ENCODE data around the gene PLA2G6.
"Not testable (repeated sequence)": the region's sequence is repeated elsewhere in the genome, so short reads cannot be mapped to it uniquely, and the experiment has no call there.

The PLA2G6 gene

GRCh38 chr22:38187413-38188212 lies 6.0 kb upstream of the PLA2G6 start:
- DNase-seq = no peak

GRCh38 chr22:38186429-38186828 lies 4.8 kb upstream of the PLA2G6 start:
- no peak for DNase-seq

GRCh38 chr22:38184788-38185187 lies 3.2 kb upstream of the PLA2G6 start:
- DNase-seq = no peak

DNA sequence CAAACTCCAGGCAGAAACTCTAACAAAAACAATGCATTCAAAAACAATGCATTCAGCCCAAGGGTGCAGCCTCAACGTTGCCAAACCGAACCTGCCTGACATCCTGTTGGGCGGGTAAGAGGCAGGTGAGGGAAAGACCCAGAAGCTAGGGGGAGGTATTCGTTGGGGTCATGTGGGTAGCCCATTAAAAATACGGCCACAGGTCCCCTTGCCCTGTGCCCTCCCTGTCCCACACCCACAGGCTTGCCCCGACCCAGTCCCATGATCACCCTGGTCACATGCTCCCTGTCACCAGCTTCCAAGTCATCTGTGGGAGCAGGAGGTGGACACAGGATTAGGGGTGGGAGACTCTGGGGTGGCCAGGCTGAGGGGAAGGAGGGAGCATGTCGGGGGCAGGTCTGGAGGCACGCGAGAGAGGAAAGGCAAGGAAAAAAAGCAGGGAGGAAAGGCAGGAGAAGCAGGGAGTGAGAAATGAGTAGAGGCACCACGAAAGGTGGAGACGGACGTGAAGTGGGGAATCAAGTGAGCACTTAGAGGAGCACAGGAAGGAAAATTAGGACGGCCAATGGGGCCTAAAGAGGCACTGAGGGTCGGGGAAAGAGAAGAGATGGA lies 683 bp downstream of the PLA2G6 start:
- DNase-seq = no peak

GRCh38 chr22:38178605-38178937 lies 3.1 kb downstream of the PLA2G6 start:
- DNase-seq = not testable (repeated sequence)

- DNase-seq = no peak
Measured at GRCh38 chr22:38177926-38178604, 3.6 kb downstream of the PLA2G6 start.

- DNase-seq = not testable (repeated sequence)
Measured at GRCh38 chr22:38177571-38177925, 4.1 kb downstream of the PLA2G6 start.

GRCh38 chr22:38177044-38177443 lies 4.6 kb downstream of the PLA2G6 start:
- DNase-seq = no peak

DNA sequence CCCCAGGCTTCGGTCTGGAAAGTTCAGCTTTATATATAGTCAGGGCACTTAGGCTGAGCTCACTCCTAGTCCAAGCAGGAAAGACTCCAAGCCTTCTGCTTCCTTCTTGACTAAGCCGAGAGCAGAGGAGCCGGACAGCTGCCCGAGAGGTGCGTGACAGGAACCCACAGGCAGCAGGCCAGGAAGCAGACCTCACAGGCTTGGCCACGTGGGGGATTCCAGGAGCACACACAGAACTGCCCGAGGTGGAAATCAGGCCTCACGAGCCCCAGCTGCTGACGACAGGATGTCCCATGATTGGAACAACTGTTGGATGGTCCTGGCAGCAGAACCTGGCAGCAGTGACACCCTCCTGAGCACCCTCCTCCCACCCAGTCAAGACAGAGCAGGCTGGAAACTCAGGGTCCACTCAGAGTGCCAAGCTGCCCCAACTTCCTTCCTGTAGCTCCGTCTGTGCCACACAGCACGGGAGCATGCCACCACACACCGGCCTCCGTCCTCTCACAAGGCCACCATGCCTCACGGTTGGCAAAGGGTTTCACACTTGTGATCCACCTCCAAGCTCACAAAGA lies 5.4 kb downstream of the PLA2G6 start:
- no peak for DNase-seq

GRCh38 chr22:38175206-38176118 lies 6.2 kb downstream of the PLA2G6 start:
- no peak for DNase-seq

GRCh38 chr22:38174626-38175025 lies 7.0 kb downstream of the PLA2G6 start:
- DNase-seq = no peak

GRCh38 chr22:38173641-38173906 lies 8.1 kb downstream of the PLA2G6 start:
- DNase-seq = no peak

DNA sequence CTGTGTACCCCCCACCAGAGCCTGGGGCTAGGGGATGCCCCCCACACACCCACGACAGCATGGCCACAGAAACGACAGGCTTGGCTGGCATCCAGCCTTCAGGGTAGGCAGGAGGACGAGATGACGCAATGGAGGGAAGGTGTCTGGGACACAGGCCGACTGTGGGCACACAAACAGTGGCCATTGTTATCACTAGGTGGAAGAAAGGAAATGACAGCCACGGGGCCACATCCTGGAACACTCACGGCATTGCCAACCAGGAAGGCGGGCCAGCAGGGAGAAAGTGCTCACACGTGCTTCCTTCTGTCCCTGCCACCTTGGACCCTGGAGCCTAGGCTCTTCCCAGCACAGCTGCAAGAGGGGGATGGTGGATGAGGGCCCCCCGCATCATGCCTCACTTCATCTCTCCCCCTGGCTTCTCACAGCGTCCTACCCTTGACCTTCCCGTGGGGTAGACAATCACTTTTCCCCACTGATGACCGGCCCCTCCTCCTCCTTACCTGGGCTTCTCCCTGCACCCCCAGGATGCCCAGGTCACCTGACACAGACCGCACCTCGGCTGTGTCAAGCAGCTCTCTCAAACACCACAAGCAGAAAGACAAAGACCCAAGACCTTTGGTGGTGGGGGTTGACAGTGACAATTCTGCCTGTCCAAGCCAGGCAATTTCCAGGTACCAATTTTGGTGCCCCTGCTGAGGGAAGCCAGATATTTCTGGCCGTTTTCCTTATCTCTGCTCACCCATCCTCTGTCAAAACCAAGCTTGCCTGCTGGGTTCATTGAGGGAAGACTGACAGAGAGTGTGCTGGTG lies 8.6 kb downstream of the PLA2G6 start:
- DNase-seq = no peak

GRCh38 chr22:38171927-38172831 lies 9.5 kb downstream of the PLA2G6 start:
- DNase-seq = no peak

DNA sequence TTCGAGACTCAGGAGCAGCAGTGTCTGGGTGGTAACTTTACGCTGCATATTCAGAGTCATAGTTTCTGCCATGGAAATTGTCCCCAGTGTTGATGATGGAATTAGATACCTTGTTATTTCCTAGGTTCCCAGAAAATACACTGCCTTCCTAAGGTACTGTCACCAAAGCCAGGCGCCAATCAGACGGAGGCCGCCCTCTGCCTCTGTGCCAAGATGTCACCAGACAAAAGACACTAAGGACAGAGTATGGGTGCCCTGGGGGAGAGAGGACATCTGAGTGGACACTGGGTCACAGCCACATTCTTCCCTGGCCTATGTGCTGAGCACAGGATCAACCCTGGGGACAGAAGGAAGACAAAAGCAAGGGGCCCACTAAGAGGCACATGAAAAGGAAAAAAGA lies 11.2 kb downstream of the PLA2G6 start:
- DNase-seq = no peak

GRCh38 chr22:38169116-38169515 lies 12.5 kb downstream of the PLA2G6 start:
- DNase-seq = no peak

DNA sequence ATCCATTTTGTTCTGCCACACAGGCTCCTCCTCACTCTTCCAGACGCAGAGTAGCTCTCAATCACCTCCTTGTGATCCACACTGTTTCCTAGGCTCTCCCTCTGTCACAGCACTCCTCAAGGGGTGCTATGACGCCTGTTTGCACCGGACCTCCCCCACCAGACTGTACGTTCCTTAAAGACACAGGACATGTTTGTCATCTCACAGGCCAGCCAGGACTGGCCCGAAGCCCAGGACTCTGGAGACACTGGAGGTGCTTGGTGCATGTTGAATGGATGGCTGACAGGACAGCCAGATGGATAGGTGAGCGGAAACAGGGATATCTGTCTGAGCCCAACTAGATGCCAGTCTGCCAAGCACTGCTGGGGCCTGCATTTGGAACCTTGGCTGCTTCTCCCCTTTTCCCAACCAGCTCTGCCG lies 13.6 kb downstream of the PLA2G6 start:
- no peak for DNase-seq

DNA sequence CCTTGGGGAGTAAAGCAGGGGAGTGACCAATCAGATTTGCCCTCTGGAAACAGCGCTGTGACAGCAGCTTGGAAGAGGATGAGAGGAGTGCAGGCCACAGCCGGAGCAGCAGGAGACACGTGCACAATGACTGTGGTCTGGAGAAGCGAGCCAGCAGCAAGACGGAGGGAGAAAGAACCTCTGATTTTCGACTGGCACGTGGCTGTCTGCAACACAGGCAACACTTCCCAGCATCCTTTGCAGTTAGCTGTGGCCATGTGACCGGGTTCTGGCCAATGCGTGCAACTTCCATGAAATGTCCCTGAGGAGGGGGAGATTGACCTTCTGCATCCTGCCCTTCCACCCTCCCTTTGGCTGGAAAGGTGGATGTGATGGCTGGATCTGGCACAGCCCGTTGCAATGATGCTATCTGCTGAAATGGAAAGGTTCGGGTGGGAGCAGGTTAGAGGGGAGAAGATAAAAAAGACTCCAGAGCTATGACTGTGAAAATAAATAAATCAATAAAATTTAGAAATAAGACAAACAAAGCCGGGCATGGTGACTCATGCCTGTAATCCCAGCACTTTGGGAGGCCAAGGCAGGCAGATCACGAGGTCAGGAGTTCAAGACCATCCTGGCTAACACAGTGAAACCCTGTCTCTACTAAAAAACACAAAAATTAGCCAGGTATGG lies 15.6 kb downstream of the PLA2G6 start:
- no peak for DNase-seq

GRCh38 chr22:38164551-38164918 lies 17.1 kb downstream of the PLA2G6 start:
- DNase-seq = no peak

DNA sequence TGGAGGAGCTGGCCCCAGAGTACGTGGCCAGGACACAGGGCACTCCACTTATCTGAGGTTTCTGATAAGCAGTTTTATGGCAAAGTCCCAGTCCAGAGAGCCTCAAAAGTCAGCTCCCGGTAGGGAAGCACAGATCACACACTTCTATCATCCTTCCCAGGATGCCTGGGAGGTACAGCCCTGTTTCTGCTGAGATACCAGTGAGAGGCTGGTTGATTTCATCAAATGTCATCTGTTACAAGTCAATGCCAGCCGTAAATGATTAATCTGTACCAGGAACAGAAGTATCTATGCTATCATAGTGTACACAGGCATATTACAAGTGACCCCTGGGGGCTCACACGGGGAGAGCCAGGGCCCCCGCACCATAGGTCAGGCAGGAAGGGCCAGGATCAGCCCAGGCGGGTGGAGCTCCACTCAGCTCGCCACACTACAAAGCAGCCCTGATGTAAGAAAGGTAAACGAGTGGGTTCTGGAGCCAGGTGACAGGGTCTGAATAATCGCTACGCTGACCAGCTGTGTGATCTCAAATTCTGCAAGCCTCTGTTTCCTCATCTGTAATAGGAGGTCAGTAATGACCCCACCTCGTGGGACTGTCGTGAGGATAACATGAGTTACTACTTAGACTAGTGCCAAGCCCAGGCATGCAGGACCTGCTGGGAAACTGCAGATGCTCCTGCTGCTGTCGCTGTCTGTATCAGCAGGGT lies 17.6 kb downstream of the PLA2G6 start:
- DNase-seq = no peak
